GM23248 (cell line): ENCODE data around the gene AARS1. TPM values are rescaled to one million over a fixed set of nuclear protein-coding genes. Genes with fewer than 3 reads are reported as not detected.

Experiments
- DNase-seq: peaks from one replicate; pipeline ENCODE4 v3.0.0-alpha.2; 2015
- H2AFZ ChIP-seq: fragments of 200-600 bp; sonication (generic); 2 replicates; pipeline ENCODE4 v1.6.1; 2016; ENCODE audit warnings: antibody characterized with exemption
- H3F3A ChIP-seq: fragments of 200-600 bp; sonication (generic); 2 replicates; pipeline ENCODE4 v1.6.1; 2016; ENCODE audit warnings: mild to moderate bottlenecking, antibody characterized with exemption, mixed run types; ENCODE audit not compliant: insufficient read depth
- H3K27ac ChIP-seq: fragments of 200-600 bp; sonication (generic); 2 replicates; pipeline ENCODE4 v1.5.1; 2016; ENCODE audit warnings: mild to moderate bottlenecking
- H3K27me3 ChIP-seq: fragments of 200-600 bp; sonication (generic); replicated peaks from 2 replicates; pipeline ENCODE4 v1.6.1; 2016; ENCODE audit warnings: mild to moderate bottlenecking; ENCODE audit not compliant: insufficient read depth
- H3K36me3 ChIP-seq: fragments of 200-600 bp; sonication (generic); 2 replicates; pipeline ENCODE4 v1.6.1; 2016; ENCODE audit warnings: low read depth, mild to moderate bottlenecking
- H3K4me1 ChIP-seq: fragments of 200-600 bp; sonication (generic); 2 replicates; pipeline ENCODE4 v1.6.1; 2016; ENCODE audit warnings: mild to moderate bottlenecking; ENCODE audit not compliant: insufficient read depth
- H3K4me2 ChIP-seq: fragments of 200-600 bp; sonication (generic); one replicate; pipeline ENCODE4 v1.6.1; 2016; ENCODE audit warnings: mild to moderate bottlenecking; ENCODE audit not compliant: unreplicated experiment
- H3K4me3 ChIP-seq: fragments of 200-600 bp; sonication (generic); 2 replicates; pipeline ENCODE4 v1.5.1; 2016; ENCODE audit warnings: mild to moderate bottlenecking
- H3K79me2 ChIP-seq: fragments of 200-600 bp; sonication (generic); 2 replicates; pipeline ENCODE4 v1.6.1; 2016; ENCODE audit warnings: mild to moderate bottlenecking; ENCODE audit not compliant: insufficient read depth
- H3K9ac ChIP-seq: fragments of 200-600 bp; sonication (generic); 2 replicates; pipeline ENCODE4 v1.6.1; 2016; ENCODE audit warnings: mild to moderate bottlenecking
- H3K9me2 ChIP-seq: fragments of 200-600 bp; sonication (generic); 2 replicates; pipeline ENCODE4 v1.6.1; 2016; ENCODE audit warnings: mixed run types, mild to moderate bottlenecking, moderate library complexity; ENCODE audit not compliant: insufficient read depth
- H3K9me3 ChIP-seq: fragments of 200-600 bp; sonication (generic); one replicate; pipeline ENCODE4 v1.6.1; 2017; ENCODE audit warnings: low read depth
- H4K20me1 ChIP-seq: fragments of 200-600 bp; sonication (generic); 2 replicates; pipeline ENCODE4 v1.6.0; 2016; ENCODE audit not compliant: insufficient read depth
- EZH2 ChIP-seq: fragments of 200-600 bp; sonication (generic); IDR thresholded peaks from 2 replicates; pipeline ENCODE4 v1.6.1; 2018; ENCODE audit warnings: antibody characterized with exemption, mild to moderate bottlenecking; ENCODE audit not compliant: insufficient read depth, poor library complexity, severe bottlenecking
- EZH2phosphoT487 ChIP-seq: fragments of 200-600 bp; sonication (generic); IDR thresholded peaks from 2 replicates; pipeline ENCODE4 v1.6.1; 2018; ENCODE audit warnings: antibody characterized with exemption, moderate library complexity, mild to moderate bottlenecking, low read depth; ENCODE audit not compliant: insufficient read depth
- WGBS, 2 experiments: methylation state at CpG; one replicate each; pipeline ENCODE4 v1.1.6; 2015 to 2017; ENCODE audit warnings: low lambda C conversion rate in 2 of 2, low coverage in 1 of 2; ENCODE audit errors: missing lambda C conversion rate in 2 of 2; 5-methylcytosine and 5-hydroxymethylcytosine counted together
- in situ Hi-C: fragments of 300-500 bp; cut with MboI; formaldehyde crosslinking; loops from 2 replicates; pipeline ENCODE4 v1.15.0; 2020
- polyA plus RNA-seq: library from polyadenylated mRNA; unstranded; fragments of >200 nt; fragmentation: Nextera tagmentation; extraction: Ambion mirVana; gene quantifications from 2 replicates; pipeline ENCODE4 v1.2.1, GENCODE V29; 2016
- total RNA-seq: library from RNA; depleted of rRNA; stranded (reverse); fragments of >200 nt; shearing (Covaris generic); gene quantifications from 2 replicates; pipeline ENCODE4 v1.2.3, GENCODE V29; 2014

The AARS1 gene
- total and polyA plus RNA-seq, 2 experiments from 2014 or later: 130 to 160 TPM

DNA sequence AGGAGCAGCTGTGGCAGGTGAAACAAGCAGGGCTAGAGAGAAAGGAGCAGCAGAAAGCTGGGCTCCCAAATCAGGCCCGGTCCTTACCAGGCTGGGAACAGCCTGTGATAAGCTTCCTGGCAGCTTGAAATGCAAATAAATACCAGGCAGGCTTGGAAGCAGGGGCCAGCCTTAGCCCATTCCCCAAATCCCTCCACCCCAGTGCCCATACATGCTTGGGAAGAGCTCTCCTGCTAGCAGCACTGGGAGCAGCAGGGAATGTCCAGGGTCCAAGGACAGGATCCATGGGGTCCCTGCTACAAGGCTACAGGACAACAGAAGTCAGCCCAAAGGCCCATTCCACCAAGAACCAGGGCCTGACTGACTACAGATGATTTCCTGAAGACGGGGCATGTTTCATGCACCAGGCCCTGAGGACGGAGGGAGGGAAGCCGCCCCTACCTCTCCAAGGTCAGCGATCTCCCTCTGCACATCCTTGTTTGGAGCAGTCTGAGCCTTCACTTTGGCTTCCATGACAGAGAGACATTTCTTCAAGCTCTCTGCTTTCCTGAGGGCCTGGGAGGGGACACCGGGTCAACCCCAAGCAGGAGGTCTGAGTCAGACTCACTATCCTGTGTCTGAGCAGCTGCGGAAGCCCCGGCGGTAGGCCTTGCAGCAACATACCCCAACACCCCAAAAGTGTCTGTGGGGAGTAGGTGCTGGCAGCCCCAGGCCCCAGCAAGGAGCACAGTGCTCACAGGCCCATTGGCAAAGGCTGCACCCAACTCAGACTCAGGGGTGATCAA lies 34.9 kb downstream of the AARS1 start:
- no peak overlapping the region for H3K27ac ChIP-seq
- no peaks in the 10 kb centered on the region for H3K9me2 ChIP-seq
- TF ChIP-seq EZH2phosphoT487 (no peak), EZH2 (no peak)
- H3K4me3 ChIP-seq: no peak overlapping the region
- peaks cover 65% of the 10 kb centered on the region for H3F3A ChIP-seq
- no peaks in the 10 kb centered on the region for H3K9me3 ChIP-seq
- peaks cover 8% of the 10 kb centered on the region for H3K4me1 ChIP-seq
- H3K79me2 ChIP-seq: peaks cover 28% of the 10 kb centered on the region
- DNase-seq: no peak
- 0 out of 2 replicates have a peak, but pooled peaks cover 4% of the 10 kb centered on the region for H4K20me1 ChIP-seq
- H3K9ac ChIP-seq: no peak overlapping the region
- H2AFZ ChIP-seq: no peak overlapping the region
- peaks cover 44% of the 10 kb centered on the region for H3K36me3 ChIP-seq
- in situ Hi-C loops: no loop called here
- no peaks in the 10 kb centered on the region for H3K27me3 ChIP-seq
- 95 to 96% methylated on average over 9 of the region's 9 CpGs for WGBS, 2 experiments
- no peak overlapping the region for H3K4me2 ChIP-seq

DNA sequence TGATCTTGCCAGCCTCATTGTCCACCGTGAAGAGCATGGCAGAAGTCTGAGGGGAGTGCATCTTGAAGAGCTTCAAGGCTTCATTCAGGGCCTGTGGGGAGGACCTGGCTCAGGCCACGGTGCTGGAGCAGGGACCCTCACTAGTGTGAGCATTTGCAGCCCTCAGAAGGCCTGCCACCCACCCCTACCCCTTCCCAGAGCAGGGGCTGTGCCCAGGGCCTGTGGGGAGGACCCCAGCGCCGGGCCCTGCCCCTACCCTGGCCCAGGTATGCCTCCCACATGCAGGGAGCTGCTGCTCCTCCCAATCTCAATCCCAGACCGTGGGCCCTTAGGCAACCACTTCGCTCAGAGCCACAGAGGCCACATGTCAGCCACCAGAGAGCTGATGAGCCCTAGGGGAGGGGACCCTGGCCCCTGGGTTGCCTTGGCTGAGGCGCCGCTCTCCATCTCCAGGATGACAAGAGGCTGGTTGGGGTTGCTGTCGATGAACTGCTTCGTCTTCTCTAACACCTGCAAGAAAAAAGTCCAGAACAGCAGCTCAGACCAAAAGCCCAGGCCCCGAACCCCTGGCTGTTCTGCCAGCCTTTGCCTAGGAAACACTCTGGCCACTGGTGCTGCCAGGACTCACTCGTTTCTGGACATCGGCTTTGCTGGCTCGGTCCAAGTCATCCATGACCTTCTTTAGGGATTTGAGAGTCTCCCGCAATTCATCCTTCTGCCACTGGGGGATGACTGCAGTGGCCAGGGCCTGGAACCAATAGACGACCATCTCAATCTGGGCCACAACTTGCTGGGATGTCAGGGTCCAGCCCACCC lies 35.8 kb downstream of the AARS1 start:
- H2AFZ ChIP-seq: no peak overlapping the region
- H3K9ac ChIP-seq: no peak overlapping the region
- DNase-seq: peak; percentile 56
- no peaks in the 10 kb centered on the region for H3K9me2 ChIP-seq
- H3K79me2 ChIP-seq: peaks cover 29% of the 10 kb centered on the region
- in situ Hi-C loops: no loop called here
- no peak overlapping the region for H3K4me2 ChIP-seq
- peaks cover 37% of the 10 kb centered on the region for H3K36me3 ChIP-seq
- TF ChIP-seq EZH2phosphoT487 (no peak), EZH2 (no peak)
- no peak overlapping the region for H3K4me3 ChIP-seq
- H3K9me3 ChIP-seq: no peaks in the 10 kb centered on the region
- H3K27ac ChIP-seq: no peak overlapping the region
- H3K4me1 ChIP-seq: peaks cover 9% of the 10 kb centered on the region
- H3F3A ChIP-seq: peaks cover 58% of the 10 kb centered on the region
- H3K27me3 ChIP-seq: no peaks in the 10 kb centered on the region
- 71 to 76% methylated on average over 14 to 15 of the region's 16 CpGs for WGBS, 2 experiments
- 0 out of 2 replicates have a peak, but pooled peaks cover 4% of the 10 kb centered on the region for H4K20me1 ChIP-seq

DNA sequence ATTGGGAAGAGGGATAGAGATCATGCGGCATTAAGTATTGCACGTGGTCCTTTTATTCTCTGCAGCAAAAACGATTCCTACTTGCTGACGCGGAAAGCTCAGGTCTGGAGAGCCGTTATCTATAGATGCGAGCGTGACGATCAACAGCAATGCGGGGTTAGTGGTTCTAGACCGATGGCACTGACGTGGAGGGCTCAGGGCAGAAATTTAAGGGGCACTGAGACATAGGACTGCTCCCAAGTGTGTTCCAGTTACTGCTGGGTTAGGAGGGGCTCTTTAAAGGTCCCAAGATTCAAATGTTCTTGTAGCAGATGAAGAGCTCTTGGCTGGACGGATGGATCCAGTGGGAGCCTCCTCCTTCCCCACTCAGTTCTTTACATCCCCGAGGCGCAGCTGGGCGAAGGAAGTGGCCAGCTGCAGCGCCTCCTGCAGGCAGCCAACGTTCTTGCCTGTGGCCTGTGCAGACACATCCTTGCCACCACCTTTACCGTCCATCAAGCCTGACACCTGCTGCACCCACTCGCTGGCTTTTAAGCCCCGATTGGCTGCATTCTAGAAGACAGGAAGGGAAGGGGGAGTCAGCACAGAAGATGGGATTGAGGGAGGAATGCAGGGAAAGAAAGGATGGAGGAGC lies 36.8 kb downstream of the AARS1 start:
- H2AFZ ChIP-seq: no peak overlapping the region
- WGBS, 2 experiments: 80 to 82% methylated on average over 21 of the region's 21 CpGs
- H3F3A ChIP-seq: peaks cover 51% of the 10 kb centered on the region
- in situ Hi-C loops: no loop called here
- H4K20me1 ChIP-seq: 0 out of 2 replicates have a peak, but pooled peaks cover 4% of the 10 kb centered on the region
- TF ChIP-seq EZH2 (no peak), EZH2phosphoT487 (no peak)
- H3K27me3 ChIP-seq: no peaks in the 10 kb centered on the region
- no peaks in the 10 kb centered on the region for H3K9me3 ChIP-seq
- H3K4me1 ChIP-seq: peaks cover 9% of the 10 kb centered on the region
- no peak overlapping the region for H3K9ac ChIP-seq
- H3K4me3 ChIP-seq: no peak overlapping the region
- H3K27ac ChIP-seq: peak overlapping the region; percentile 84; the same call in 1 of the 2 replicates
- no peaks in the 10 kb centered on the region for H3K9me2 ChIP-seq
- peaks cover 37% of the 10 kb centered on the region for H3K36me3 ChIP-seq
- peak; percentile 52 for DNase-seq
- H3K4me2 ChIP-seq: no peak overlapping the region
- H3K79me2 ChIP-seq: peaks cover 39% of the 10 kb centered on the region
